Parathyroid adenoma (tissue), 2 donors: ENCODE measurements around the gene SERINC3.

Experiments
- H2AFZ ChIP-seq: fragments of 300-600 bp; sonication (generic); one replicate; pipeline ENCODE4 v1.7.0; 2017; ENCODE audit warnings: antibody characterized with exemption, mild to moderate bottlenecking
- H3K27ac ChIP-seq: fragments of 300-600 bp; sonication (generic); one replicate; pipeline ENCODE4 v1.7.0; 2017
- H3K27me3 ChIP-seq: fragments of 300-600 bp; sonication (generic); one replicate; pipeline ENCODE4 v1.7.0; 2017; ENCODE audit warnings: low read length; ENCODE audit not compliant: control insufficient read depth, insufficient read depth
- H3K36me3 ChIP-seq: fragments of 300-600 bp; sonication (generic); one replicate; pipeline ENCODE4 v1.7.0; 2017; ENCODE audit warnings: low read length; ENCODE audit not compliant: control insufficient read depth, insufficient read depth
- H3K4me1 ChIP-seq: fragments of 300-600 bp; sonication (generic); one replicate; pipeline ENCODE4 v1.7.0; 2017; ENCODE audit warnings: control low read depth
- H3K4me2 ChIP-seq: fragments of 300-600 bp; sonication (generic); one replicate; pipeline ENCODE4 v1.7.0; 2017; ENCODE audit warnings: low read length
- H3K4me3 ChIP-seq: fragments of 300-600 bp; sonication (generic); one replicate; pipeline ENCODE4 v1.7.0; 2017; ENCODE audit warnings: low read depth, low read length
- H3K79me2 ChIP-seq: fragments of 300-600 bp; sonication (generic); one replicate; pipeline ENCODE4 v1.7.0; 2017; ENCODE audit warnings: control low read depth
- H3K9ac ChIP-seq: fragments of 300-600 bp; sonication (generic); one replicate; pipeline ENCODE4 v1.7.0; 2017; ENCODE audit warnings: mild to moderate bottlenecking
- H3K9me3 ChIP-seq: fragments of 300-600 bp; sonication (generic); one replicate; pipeline ENCODE4 v1.7.0; 2017; ENCODE audit warnings: low read length; ENCODE audit not compliant: control insufficient read depth
- TF ChIP-seq, protein P1 (sequence below): fragments of 300-600 bp; sonication (generic); IDR thresholded peaks from one replicate; pipeline ENCODE4 v1.7.0; 2017; ENCODE audit warnings: antibody characterized with exemption, mild to moderate bottlenecking
- donor health status: primary hyperparathyroidism.

The SERINC3 gene

DNA sequence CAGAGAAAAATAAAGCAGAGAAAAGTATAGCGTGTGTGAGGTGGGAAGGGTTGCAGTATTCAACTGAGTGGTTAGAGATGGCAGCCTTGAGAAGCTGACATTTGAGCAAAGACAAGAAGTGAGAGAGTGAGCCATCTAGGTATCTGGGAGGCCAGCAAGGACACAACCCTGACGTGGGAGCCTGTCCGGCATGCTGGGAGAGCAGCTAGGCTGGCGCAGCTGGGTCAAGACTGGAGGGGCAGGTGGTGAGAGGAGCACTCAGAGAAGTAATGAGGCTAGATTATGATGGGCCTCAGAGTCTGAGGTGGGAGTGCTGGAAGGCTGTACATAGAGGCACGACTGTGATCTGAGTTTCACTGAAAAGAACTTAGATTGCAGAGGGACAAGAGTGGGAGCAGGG lies 33.3 kb downstream of the SERINC3 start:
- TF ChIP-seq, protein P1, sequence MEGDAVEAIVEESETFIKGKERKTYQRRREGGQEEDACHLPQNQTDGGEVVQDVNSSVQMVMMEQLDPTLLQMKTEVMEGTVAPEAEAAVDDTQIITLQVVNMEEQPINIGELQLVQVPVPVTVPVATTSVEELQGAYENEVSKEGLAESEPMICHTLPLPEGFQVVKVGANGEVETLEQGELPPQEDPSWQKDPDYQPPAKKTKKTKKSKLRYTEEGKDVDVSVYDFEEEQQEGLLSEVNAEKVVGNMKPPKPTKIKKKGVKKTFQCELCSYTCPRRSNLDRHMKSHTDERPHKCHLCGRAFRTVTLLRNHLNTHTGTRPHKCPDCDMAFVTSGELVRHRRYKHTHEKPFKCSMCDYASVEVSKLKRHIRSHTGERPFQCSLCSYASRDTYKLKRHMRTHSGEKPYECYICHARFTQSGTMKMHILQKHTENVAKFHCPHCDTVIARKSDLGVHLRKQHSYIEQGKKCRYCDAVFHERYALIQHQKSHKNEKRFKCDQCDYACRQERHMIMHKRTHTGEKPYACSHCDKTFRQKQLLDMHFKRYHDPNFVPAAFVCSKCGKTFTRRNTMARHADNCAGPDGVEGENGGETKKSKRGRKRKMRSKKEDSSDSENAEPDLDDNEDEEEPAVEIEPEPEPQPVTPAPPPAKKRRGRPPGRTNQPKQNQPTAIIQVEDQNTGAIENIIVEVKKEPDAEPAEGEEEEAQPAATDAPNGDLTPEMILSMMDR = no peak

DNA sequence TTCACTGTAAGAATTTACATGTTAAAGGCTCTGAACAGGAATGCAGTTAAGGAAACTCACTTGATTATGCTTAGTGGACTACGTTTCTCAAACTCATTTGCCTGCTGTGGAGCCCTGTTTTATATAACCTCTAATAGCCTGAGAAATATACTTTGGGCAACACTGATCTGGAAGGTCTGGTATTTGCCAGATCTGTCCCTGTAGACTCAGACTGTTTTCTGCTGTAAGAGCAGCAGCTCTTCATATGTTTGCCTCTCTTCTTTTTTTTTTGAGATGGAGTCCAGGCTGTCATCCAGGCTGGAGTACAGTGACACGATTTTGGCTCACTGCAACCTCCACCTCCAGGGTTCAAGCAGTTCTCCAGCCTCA lies 36.1 kb downstream of the SERINC3 start:
- H3K79me2 ChIP-seq = peaks cover 2% of the 10 kb centered on the region
- no peak overlapping the region for H2AFZ ChIP-seq
- no peaks in the 10 kb centered on the region for H3K9me3 ChIP-seq
- H3K27ac ChIP-seq = no peak overlapping the region
- H3K36me3 ChIP-seq = no peaks in the 10 kb centered on the region
- no peaks in the 10 kb centered on the region for H3K4me1 ChIP-seq
- TF ChIP-seq, protein P1 = no peak
- H3K27me3 ChIP-seq = no peaks in the 10 kb centered on the region
- H3K4me2 ChIP-seq = no peak overlapping the region
- no peak overlapping the region for H3K9ac ChIP-seq
- no peak overlapping the region for H3K4me3 ChIP-seq

More for the DNA sequence above, 33.3 kb downstream of the SERINC3 start:
- Histone ChIP-seq H3K79me2 (peaks cover 2% of the 10 kb centered on the region), H3K9me3 (no peaks in the 10 kb centered on the region), H3K4me2 (no peak overlapping the region), H3K27ac (no peak overlapping the region), H3K27me3 (no peaks in the 10 kb centered on the region), H2AFZ (no peak overlapping the region), H3K4me1 (peaks cover 4% of the 10 kb centered on the region), H3K4me3 (no peak overlapping the region), H3K36me3 (no peaks in the 10 kb centered on the region), H3K9ac (no peak overlapping the region)

DNA sequence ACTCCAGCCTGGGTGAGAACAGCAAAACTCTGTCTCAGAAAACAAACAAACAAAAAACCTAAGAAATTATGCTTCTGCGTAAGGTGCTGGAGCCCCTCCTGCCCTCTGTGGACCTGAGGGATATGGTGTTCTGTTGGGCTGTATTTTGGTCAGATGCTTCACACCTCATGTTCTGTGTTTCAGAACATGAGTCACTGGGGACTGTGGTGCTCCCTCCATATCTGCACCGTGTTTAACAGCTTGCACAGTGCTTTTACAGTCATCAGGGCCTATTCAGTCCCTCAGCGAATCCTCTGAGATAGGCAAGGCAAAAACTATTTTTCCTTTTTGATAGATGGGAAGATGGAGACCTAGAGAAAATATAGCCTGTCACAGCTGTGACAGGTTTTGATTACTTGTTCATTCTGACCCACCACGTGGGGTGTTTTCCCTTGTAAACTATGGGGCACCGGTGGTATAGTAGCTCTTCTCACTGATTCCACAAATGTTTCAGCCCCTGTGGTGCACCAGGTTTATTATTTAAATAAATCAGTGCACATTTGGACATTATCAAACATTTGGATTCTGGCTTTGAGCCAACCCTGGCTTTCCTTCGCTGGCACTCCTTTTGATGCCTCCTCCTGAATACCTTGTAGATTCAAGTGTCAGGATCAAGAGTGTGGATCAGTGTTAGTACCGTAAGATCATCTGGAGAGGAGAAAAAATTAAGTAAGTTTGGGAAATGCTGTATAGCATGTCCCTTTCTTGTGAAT lies 36.6 kb downstream of the SERINC3 start:
- Histone ChIP-seq H3K27me3 (no peaks in the 10 kb centered on the region), H3K79me2 (peaks cover 2% of the 10 kb centered on the region), H3K27ac (no peak overlapping the region), H3K9me3 (no peaks in the 10 kb centered on the region), H2AFZ (no peak overlapping the region), H3K4me3 (no peak overlapping the region), H3K36me3 (no peaks in the 10 kb centered on the region), H3K4me1 (no peaks in the 10 kb centered on the region), H3K4me2 (no peak overlapping the region), H3K9ac (no peak overlapping the region)
- TF ChIP-seq, protein P1 = no peak

DNA sequence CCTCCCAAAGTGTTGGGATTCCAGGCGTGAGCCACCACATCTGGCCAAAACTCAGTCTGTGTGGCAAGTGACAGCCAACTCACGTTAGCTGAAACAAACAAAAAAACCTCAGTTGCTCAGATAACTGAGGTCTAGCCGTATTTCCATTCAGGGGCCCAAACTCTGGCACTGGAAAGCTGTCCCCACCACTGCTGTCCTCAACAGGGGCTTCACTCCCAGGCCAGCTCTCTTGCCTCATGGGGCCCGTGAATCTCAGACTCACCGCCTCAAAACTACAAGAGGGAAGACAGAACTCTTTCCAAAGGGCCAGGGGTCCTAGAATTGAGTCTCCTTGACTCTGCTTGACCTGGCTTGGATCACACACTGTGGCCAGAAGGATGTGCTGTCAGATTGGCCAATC lies 38.8 kb downstream of the SERINC3 start:
- Histone ChIP-seq H3K9me3 (no peaks in the 10 kb centered on the region), H3K27ac (no peak overlapping the region), H3K27me3 (no peaks in the 10 kb centered on the region), H2AFZ (no peak overlapping the region), H3K4me1 (no peaks in the 10 kb centered on the region), H3K79me2 (peaks cover 2% of the 10 kb centered on the region), H3K4me2 (no peak overlapping the region), H3K4me3 (no peak overlapping the region), H3K36me3 (no peaks in the 10 kb centered on the region), H3K9ac (no peak overlapping the region)
- TF ChIP-seq, protein P1 = no peak
